ENCODE data around the gene CACNA1F.

DNA sequence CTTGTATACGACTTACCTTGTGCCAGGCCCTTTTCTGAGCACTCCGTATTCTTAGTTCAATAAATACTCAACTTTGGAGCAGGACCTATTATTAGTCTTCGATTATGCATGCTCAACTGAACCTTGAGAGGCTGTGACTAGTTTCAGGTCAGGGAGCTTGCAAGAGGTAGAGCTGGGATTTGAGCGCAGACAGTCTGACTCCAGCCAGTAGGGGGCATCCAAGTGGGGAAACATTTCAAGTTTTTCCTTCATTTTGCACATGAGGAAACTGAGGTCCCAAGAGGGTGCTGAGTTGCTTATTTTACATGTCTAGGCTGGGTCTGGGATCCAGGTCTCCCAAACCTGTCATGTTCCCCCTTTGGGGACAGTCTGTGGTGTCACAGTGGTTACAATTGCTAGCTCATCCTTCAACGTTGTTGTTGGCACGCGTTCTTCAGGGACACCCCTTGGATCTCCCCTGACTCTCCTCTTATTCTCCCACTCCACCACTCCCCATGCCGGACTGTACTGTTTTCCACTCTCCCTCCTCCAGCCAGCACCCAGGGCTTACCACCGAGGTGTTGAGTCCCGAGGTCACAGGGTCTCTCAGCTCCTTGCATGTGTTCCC is 40.3 kb downstream of the CACNA1F start:
- TF ChIP-seq, protein P1, sequence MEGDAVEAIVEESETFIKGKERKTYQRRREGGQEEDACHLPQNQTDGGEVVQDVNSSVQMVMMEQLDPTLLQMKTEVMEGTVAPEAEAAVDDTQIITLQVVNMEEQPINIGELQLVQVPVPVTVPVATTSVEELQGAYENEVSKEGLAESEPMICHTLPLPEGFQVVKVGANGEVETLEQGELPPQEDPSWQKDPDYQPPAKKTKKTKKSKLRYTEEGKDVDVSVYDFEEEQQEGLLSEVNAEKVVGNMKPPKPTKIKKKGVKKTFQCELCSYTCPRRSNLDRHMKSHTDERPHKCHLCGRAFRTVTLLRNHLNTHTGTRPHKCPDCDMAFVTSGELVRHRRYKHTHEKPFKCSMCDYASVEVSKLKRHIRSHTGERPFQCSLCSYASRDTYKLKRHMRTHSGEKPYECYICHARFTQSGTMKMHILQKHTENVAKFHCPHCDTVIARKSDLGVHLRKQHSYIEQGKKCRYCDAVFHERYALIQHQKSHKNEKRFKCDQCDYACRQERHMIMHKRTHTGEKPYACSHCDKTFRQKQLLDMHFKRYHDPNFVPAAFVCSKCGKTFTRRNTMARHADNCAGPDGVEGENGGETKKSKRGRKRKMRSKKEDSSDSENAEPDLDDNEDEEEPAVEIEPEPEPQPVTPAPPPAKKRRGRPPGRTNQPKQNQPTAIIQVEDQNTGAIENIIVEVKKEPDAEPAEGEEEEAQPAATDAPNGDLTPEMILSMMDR (IDR thresholded peaks at IDR 0.05; ENCODE audit: low read length) = peak; percentile 63
- no peak for TF ChIP-seq EZH2phosphoT487 (IDR thresholded peaks at IDR 0.05; ENCODE audit: low read length)

Measured in MM.1S (cell line).